H1 (cell line): ENCODE results near the gene EIF4EBP3. TPM values are rescaled to one million over a fixed set of nuclear protein-coding genes. Genes with fewer than 3 reads are reported as not detected.
A peak's percentile ranks its signal among the peaks of the same experiment; 100 is the strongest.

Experiments
- CTCF ChIA-PET: fragments of 300-600 bp; sonication (Branson Sonifier 250); formaldehyde crosslinking; loops from one replicate; lab custom pipeline; 2021; ENCODE audit not compliant: partially characterized antibody; lab: Charles Lee
- POLR2A ChIA-PET: fragments of 300-600 bp; sonication (Branson Sonifier 250); formaldehyde crosslinking; loops from one replicate; lab custom pipeline; 2021; ENCODE audit warnings: inconsistent platforms; ENCODE audit not compliant: partially characterized antibody; lab: Charles Lee
- DNase-seq, 2 experiments: peaks; one replicate each; pipeline versions ENCODE4 v3.0.0 to v3.0.0-alpha.2; 2010 to 2022; ENCODE audit warnings: low spot score in 2 of 2, low read depth in 1 of 2, mixed read lengths in 1 of 2
- FAIRE-seq: peaks from 2 replicates; lab custom pipeline; 2011; peaks lifted over from hg19 to GRCh38; lab: Jason Lieb, UNC
- H2AFZ ChIP-seq: 2 replicates; pipeline ENCODE4 v1.8.1; 2012; ENCODE audit warnings: low read length, inconsistent platforms
- H2AK5ac ChIP-seq: 2 replicates; pipeline ENCODE4 v1.6.1; 2013; ENCODE audit warnings: low read depth, low read length
- H2BK120ac ChIP-seq: replicated peaks from 2 replicates; pipeline ENCODE3; 2013; ENCODE audit warnings: low read depth, low read length, inconsistent platforms
- H2BK12ac ChIP-seq: 2 replicates; pipeline ENCODE4 v1.6.1; 2013; ENCODE audit warnings: low read depth, low read length
- H2BK15ac ChIP-seq: 2 replicates; pipeline ENCODE4 v1.6.1; 2013; ENCODE audit warnings: low read length
- H2BK20ac ChIP-seq: 2 replicates; pipeline ENCODE4 v1.6.1; 2013; ENCODE audit warnings: low read length
- H2BK5ac ChIP-seq: 2 replicates; pipeline ENCODE4 v1.6.1; 2013; ENCODE audit warnings: low read depth, low read length
- H3K14ac ChIP-seq: 2 replicates; pipeline ENCODE4 v1.6.1; 2013; ENCODE audit warnings: inconsistent platforms; ENCODE audit not compliant: insufficient read length
- H3K18ac ChIP-seq: 2 replicates; pipeline ENCODE4 v1.6.1; 2013; ENCODE audit warnings: low read length; ENCODE audit errors: extremely low read depth
- H3K23ac ChIP-seq: 2 replicates; pipeline ENCODE4 v1.6.1; 2013; ENCODE audit warnings: inconsistent platforms; ENCODE audit not compliant: insufficient read length
- H3K23me2 ChIP-seq: 2 replicates; pipeline ENCODE4 v1.6.1; 2013; ENCODE audit warnings: low read depth, low read length
- H3K27ac ChIP-seq: 2 replicates; pipeline ENCODE4 v1.6.1; 2011; ENCODE audit warnings: low read depth, low read length, inconsistent platforms
- H3K27me3 ChIP-seq, 4 experiments: replicated peaks in 1 of 4; 1 replicate in 1 of 4; 2 replicates in 3 of 4; pipeline versions ENCODE4 v1.6.1 to v1.8.1; 2011 to 2013; ENCODE audit warnings: low read length in 3 of 4, mild to moderate bottlenecking in 3 of 4, inconsistent platforms in 2 of 4, mixed read lengths in 2 of 4, moderate library complexity in 1 of 4; ENCODE audit not compliant: control insufficient read depth in 3 of 4, insufficient read depth in 3 of 4; ENCODE audit errors: extremely low read depth in 1 of 4
- H3K36me3 ChIP-seq, 4 experiments: 2 replicates each; pipeline versions ENCODE4 v1.6.1 to v1.8.1; 2011 to 2013; ENCODE audit warnings: mild to moderate bottlenecking in 4 of 4, low read length in 3 of 4, moderate library complexity in 2 of 4, control low read depth in 1 of 4, inconsistent platforms in 1 of 4; ENCODE audit not compliant: insufficient read depth in 4 of 4, control insufficient read depth in 2 of 4
- H3K4ac ChIP-seq: replicated peaks from 2 replicates; pipeline ENCODE3; 2013; ENCODE audit warnings: low read length, low read depth, mixed read lengths, inconsistent platforms; ENCODE audit not compliant: insufficient read length
- H3K4me1 ChIP-seq, 4 experiments: replicated peaks in 1 of 4; 1 replicate in 1 of 4; 2 replicates in 3 of 4; pipeline versions ENCODE4 v1.6.1 to v1.8.1; 2011 to 2013; ENCODE audit warnings: low read length in 3 of 4, inconsistent platforms in 2 of 4, mixed read lengths in 1 of 4; ENCODE audit not compliant: insufficient read depth in 4 of 4, control insufficient read depth in 3 of 4
- H3K4me2 ChIP-seq, 2 experiments: 2 replicates each; pipeline versions ENCODE4 v1.6.1 to v1.8.1; 2011 to 2013; ENCODE audit warnings: low read depth in 2 of 2, low read length in 2 of 2, control low read depth in 1 of 2, inconsistent platforms in 1 of 2, mild to moderate bottlenecking in 1 of 2; ENCODE audit not compliant: insufficient read depth in 1 of 2
- H3K4me3 ChIP-seq, 4 experiments: fragments of 200-600, 300-600 bp in 1 of 4; sonication (generic), shearing (Covaris generic), sonication (Bioruptor Twin) in 1 of 4; 2 replicates each; pipeline versions ENCODE4 v1.5.1 to v1.8.1; 2011 to 2016; ENCODE audit warnings: low read length in 4 of 4, low read depth in 3 of 4, control low read depth in 2 of 4, inconsistent platforms in 2 of 4, mild to moderate bottlenecking in 2 of 4, mixed read lengths in 1 of 4, moderate library complexity in 1 of 4; ENCODE audit not compliant: insufficient read depth in 2 of 4; ENCODE audit errors: extremely low read depth in 1 of 4
- H3K56ac ChIP-seq: replicated peaks from 2 replicates; pipeline ENCODE3; 2013; ENCODE audit warnings: low read depth, mild to moderate bottlenecking, mixed read lengths, low read length, inconsistent platforms; ENCODE audit not compliant: insufficient read length
- H3K79me1 ChIP-seq: 2 replicates; pipeline ENCODE4 v1.6.1; 2013; ENCODE audit warnings: low read depth, low read length, control low read depth
- H3K79me2 ChIP-seq, 2 experiments: 2 replicates each; pipeline versions ENCODE4 v1.6.1 to v1.8.1; 2012 to 2013; ENCODE audit warnings: low read length in 2 of 2, mild to moderate bottlenecking in 2 of 2, inconsistent platforms in 1 of 2; ENCODE audit not compliant: insufficient read depth in 2 of 2, control insufficient read depth in 1 of 2
- H3K9ac ChIP-seq, 4 experiments: replicated peaks in 1 of 4; 1 replicate in 1 of 4; 2 replicates in 3 of 4; pipeline versions ENCODE4 v1.6.1 to v1.8.1; 2011 to 2013; ENCODE audit warnings: low read depth in 3 of 4, low read length in 3 of 4, control low read depth in 2 of 4, mild to moderate bottlenecking in 2 of 4, moderate library complexity in 2 of 4, inconsistent platforms in 1 of 4; ENCODE audit errors: extremely low read depth in 1 of 4
- H3K9me3 ChIP-seq, 2 experiments: 2 replicates each; pipeline versions ENCODE4 v1.6.1 to v1.8.1; 2012 to 2013; ENCODE audit warnings: mild to moderate bottlenecking in 2 of 2, moderate library complexity in 2 of 2, control low read depth in 1 of 2, inconsistent platforms in 1 of 2, low read depth in 1 of 2, low read length in 1 of 2, mixed read lengths in 1 of 2; ENCODE audit not compliant: insufficient read depth in 2 of 2
- H4K20me1 ChIP-seq, 2 experiments: replicated peaks in 1 of 2; 2 replicates each; pipeline versions ENCODE3 to v1.8.1; 2011 to 2013; ENCODE audit warnings: inconsistent platforms in 2 of 2, low read length in 2 of 2, mild to moderate bottlenecking in 1 of 2; ENCODE audit not compliant: insufficient read depth in 2 of 2, control insufficient read depth in 1 of 2
- H4K5ac ChIP-seq: 2 replicates; pipeline ENCODE4 v1.6.1; 2013; ENCODE audit warnings: low read length, low read depth, mixed read lengths, inconsistent platforms; ENCODE audit not compliant: insufficient read length
- H4K8ac ChIP-seq: 2 replicates; pipeline ENCODE4 v1.8.0; 2013; ENCODE audit warnings: mild to moderate bottlenecking, moderate library complexity, low read length, inconsistent platforms; ENCODE audit not compliant: insufficient read depth; ENCODE audit errors: extremely low read depth
- H4K91ac ChIP-seq: replicated peaks from 2 replicates; pipeline ENCODE3; 2013; ENCODE audit warnings: low read length, mixed read lengths, inconsistent platforms; ENCODE audit not compliant: insufficient read length
- ASH2L ChIP-seq: fragments of 200-600, 300-600 bp; sonication (generic); IDR thresholded peaks from one replicate; pipeline ENCODE4 v1.7.1; 2017; ENCODE audit warnings: low read length
- BCL11A ChIP-seq, 2 experiments: IDR thresholded peaks; one replicate each; pipeline ENCODE4 v1.6.1; 2011; ENCODE audit warnings: low read depth in 2 of 2, low read length in 2 of 2, mild to moderate bottlenecking in 2 of 2
- CEBPB ChIP-seq: IDR thresholded peaks from 2 replicates; pipeline ENCODE4 v1.6.1; 2012; ENCODE audit warnings: low read depth, low read length
- YY1 ChIP-seq: IDR thresholded peaks from 2 replicates; pipeline ENCODE4 v1.6.1; 2011; ENCODE audit warnings: low read depth, mild to moderate bottlenecking, low read length
- ZNF274 ChIP-seq: IDR thresholded peaks from 2 replicates; pipeline ENCODE4 v1.7.0; 2012; ENCODE audit warnings: low read length, borderline replicate concordance; ENCODE audit errors: extremely low read depth
- WGBS, 2 experiments: shearing (Covaris generic) in 1 of 2; methylation state at CpG; one replicate each; pipeline versions ENCODE4 v1.1.6 to v1.1.7; 2013 to 2015; ENCODE audit warnings: low lambda C conversion rate in 2 of 2, mixed read lengths in 2 of 2, inconsistent platforms in 1 of 2, low coverage in 1 of 2, missing lambda C conversion rate in 1 of 2; ENCODE audit not compliant: insufficient replicate concordance in 2 of 2, insufficient coverage in 1 of 2, insufficient read length in 1 of 2; ENCODE audit errors: extremely low coverage in 1 of 2, missing lambda C conversion rate in 1 of 2; 5-methylcytosine and 5-hydroxymethylcytosine counted together
- polyA plus RNA-seq, 7 experiments: library from polyadenylated mRNA; depleted of rRNA in 3 of 7; stranded (reverse) in 5 of 7; unstranded in 2 of 7; fragments of >200 nt in 5 of 7; fragments of 200-250 nt in 2 of 7; gene quantifications; 1 replicate in 5 of 7; 2 replicates in 1 of 7; 4 replicates in 1 of 7; pipeline versions ENCODE4 v1.2.1 to v1.2.3, GENCODE V29; 2011 to 2013; ENCODE audit warnings: missing spikeins in 2 of 7, mixed read lengths in 2 of 7
- total RNA-seq: library from RNA; stranded (reverse); fragmentation: NEBNext Ultra II Directional; extraction: Animal tissue kit (Norgen Biotek cat#: 25700); gene quantifications from 2 replicates; pipeline ENCODE4 v1.2.1, GENCODE V29; 2021

EIF4EBP3 gene
- total and polyA plus RNA-seq, 2 of the 8 experiments (the other 6 are each of a cell fraction or from before 2014, with no cell fraction given), result 11.1 to 11.7 TPM

DNA sequence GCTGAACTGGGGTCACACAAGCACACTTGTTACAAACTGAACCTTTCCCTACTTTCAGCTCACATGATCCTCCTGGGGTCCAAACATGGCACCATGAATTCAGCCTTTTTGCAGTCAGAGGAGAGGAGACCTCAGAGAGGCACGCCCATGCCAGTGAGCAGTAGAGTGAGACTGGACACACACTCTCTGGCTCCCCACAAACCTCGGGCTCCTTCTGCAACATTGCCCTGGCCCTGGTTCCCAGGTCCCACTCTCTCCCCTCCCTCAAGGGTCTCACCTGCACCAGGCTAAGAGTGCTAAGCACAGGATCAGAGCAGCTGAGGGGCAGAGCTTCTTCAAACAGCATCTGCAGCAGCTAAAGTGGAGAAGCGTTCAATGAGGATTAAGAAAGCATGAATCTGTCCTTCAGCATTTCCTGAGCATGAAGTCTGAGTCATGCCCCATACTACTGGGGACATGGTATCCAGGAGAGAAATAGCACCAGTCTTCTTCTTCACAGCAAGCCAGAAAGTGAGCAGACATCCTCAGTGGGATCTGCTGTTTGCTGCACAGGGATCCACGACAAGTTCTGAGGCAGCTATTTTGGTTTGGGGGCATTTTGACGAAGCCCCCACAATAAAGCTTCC lies 44.4 kb downstream of the EIF4EBP3 start:
- no peak overlapping the region for H2BK20ac ChIP-seq
- H3K36me3 ChIP-seq, result no peaks in the 10 kb centered on the region
- no peak overlapping the region for H3K9ac ChIP-seq
- H2AK5ac ChIP-seq, result no peak overlapping the region
- H4K91ac ChIP-seq, result no peak overlapping the region
- peak overlapping the region; percentile 97; the same call in 1 of the 2 replicates for H2AFZ ChIP-seq
- no peaks in the 10 kb centered on the region for H3K4me1 ChIP-seq
- FAIRE-seq, result no peak
- no peak overlapping the region; the same call in 1 of the 2 replicates for H2BK12ac ChIP-seq
- no peaks in the 10 kb centered on the region for H3K9me3 ChIP-seq
- H3K27ac ChIP-seq, result no peak overlapping the region
- ChIA-PET CTCF (no interaction called here), POLR2A (interaction anchor here (1.5 kb wide), 1 partner anchor 20 kb away, joined by 3 read pairs; no protein-coding TSS in a partner anchor)
- H2BK15ac ChIP-seq, result no peak overlapping the region
- no peak overlapping the region for H3K4me2 ChIP-seq
- no peak overlapping the region for H3K4ac ChIP-seq
- H3K27me3 ChIP-seq, result no peaks in the 10 kb centered on the region
- H3K56ac ChIP-seq, result no peak overlapping the region
- H3K79me1 ChIP-seq, result no peaks in the 10 kb centered on the region
- H3K14ac ChIP-seq, result no peak overlapping the region
- H4K8ac ChIP-seq, result no peak overlapping the region; the same call in 1 of the 2 replicates
- 91% methylated on average over 5 of the region's 5 CpGs; no CpG with 5 or more reads in 1 of the 2 experiments for WGBS, 2 experiments
- no peak for DNase-seq
- H3K79me2 ChIP-seq, result no peaks in the 10 kb centered on the region
- no peak overlapping the region for H3K4me3 ChIP-seq
- no peak overlapping the region for H2BK120ac ChIP-seq
- no peak overlapping the region for H3K18ac ChIP-seq
- H4K20me1 ChIP-seq, result no peaks in the 10 kb centered on the region
- no peak overlapping the region for H2BK5ac ChIP-seq
- H3K23ac ChIP-seq, result no peak overlapping the region
- H3K23me2 ChIP-seq, result peaks cover 1% of the 10 kb centered on the region; the same call in 1 of the 2 replicates
- no peak overlapping the region for H4K5ac ChIP-seq
- TF ChIP-seq CEBPB (no peak), BCL11A (IDR thresholded peaks at IDR 0.05; ENCODE audit: low read depth in 2 of 2, low read length in 2 of 2) (no peak), YY1 (no peak), ASH2L (no peak), ZNF274 (no peak)
